ENCODE measurements around the gene RPL29. TPM values are rescaled to one million over a fixed set of nuclear protein-coding genes. Genes with fewer than 3 reads are reported as not detected.
A peak's percentile ranks its signal among the peaks of the same experiment; 100 is the strongest.

RPL29 gene
- total RNA-seq, 2 experiments from 2014 or later, result 1,843 to 1,901 TPM

GRCh38 chr3:51945926-51946705, 49.6 kb downstream of the RPL29 start:
- no peak for ATAC-seq (ENCODE audit: poor library complexity)
- no peak overlapping the region for H3K4me3 Mint-ChIP-seq
- H3K36me3 ChIP-seq (ENCODE audit: insufficient read depth, low read length), result no peaks in the 10 kb centered on the region
- ChIA-PET CTCF (interaction anchor here (0.6 to 2.2 kb wide), 3 partner anchors 28 to 35 kb away, joined by 3 to 8 read pairs (median 4); partner anchors contain the start of genes ABHD14A and ABHD14B), POLR2A (interaction anchor here (0.9 to 1.3 kb wide), 2 partner anchors 28 to 50 kb away, joined by 3 read pairs; partner anchors contain the start of genes ABHD14B and RPL29)
- no peak overlapping the region for H3K27ac Mint-ChIP-seq
- H3K9me3 Mint-ChIP-seq, result no peaks in the 10 kb centered on the region
- no peaks in the 10 kb centered on the region for H3K27me3 ChIP-seq (ENCODE audit: control insufficient read depth in 1 of 2, insufficient read depth in 2 of 2, low read length in 2 of 2)
- H3K27me3 Mint-ChIP-seq, result no peaks in the 10 kb centered on the region
- H3K27ac ChIP-seq (ENCODE audit: low read depth in 1 of 2, low read length in 2 of 2), result no peak overlapping the region
- peaks cover 21% of the 10 kb centered on the region for H3K4me1 ChIP-seq (ENCODE audit: insufficient read depth, low read length)
- no peak for TF ChIP-seq CTCF (IDR thresholded peaks at IDR 0.05)
- intact Hi-C loops (cut with DNase I, micrococcal nuclease), result loop anchor here in 1 of 2 experiments (10.0 kb wide), 1 partner anchor 561 kb away; the partner anchor contains the start of gene MANF
- DNase-seq, result peak in 1 of 14 experiments; percentile 6
- H3K4me1 Mint-ChIP-seq (ENCODE audit: low read depth), result peaks cover 19% of the 10 kb centered on the region
- H3K36me3 Mint-ChIP-seq (ENCODE audit: low read depth), result peaks cover 10% of the 10 kb centered on the region
- no peaks in the 10 kb centered on the region for H3K9me3 ChIP-seq (ENCODE audit: control insufficient read depth in 1 of 2, insufficient read depth in 1 of 2, low read length in 2 of 2)
- H3K4me3 ChIP-seq (ENCODE audit: low read length), result no peak overlapping the region

- TF ChIP-seq CTCF (IDR thresholded peaks at IDR 0.05), result no peak
- ATAC-seq (ENCODE audit: poor library complexity), result no peak
- Histone ChIP-seq H3K4me1 (ENCODE audit: insufficient read depth, low read length) (peaks cover 30% of the 10 kb centered on the region), H3K36me3 (ENCODE audit: insufficient read depth, low read length) (no peaks in the 10 kb centered on the region), H3K27me3 (ENCODE audit: control insufficient read depth in 1 of 2, insufficient read depth in 2 of 2, low read length in 2 of 2) (no peaks in the 10 kb centered on the region), H3K9me3 (ENCODE audit: control insufficient read depth in 1 of 2, insufficient read depth in 1 of 2, low read length in 2 of 2) (no peaks in the 10 kb centered on the region), H3K27ac (ENCODE audit: low read depth in 1 of 2, low read length in 2 of 2) (no peak overlapping the region), H3K4me3 (ENCODE audit: low read length) (no peak overlapping the region)
- Mint-ChIP-seq H3K9me3 (no peaks in the 10 kb centered on the region), H3K27ac (no peak overlapping the region), H3K27me3 (no peaks in the 10 kb centered on the region), H3K4me3 (peak overlapping the region; percentile 7), H3K4me1 (ENCODE audit: low read depth) (peaks cover 28% of the 10 kb centered on the region), H3K36me3 (ENCODE audit: low read depth) (peaks cover 15% of the 10 kb centered on the region)
- ChIA-PET POLR2A (interaction anchor here (0.9 to 1.3 kb wide), 2 partner anchors 29 to 51 kb away, joined by 3 read pairs; partner anchors contain the start of genes ABHD14B and RPL29), CTCF (interaction anchor here (0.6 to 2.2 kb wide), 2 partner anchors 29 to 36 kb away, joined by 4 to 8 read pairs; partner anchors contain the start of genes ABHD14A and ABHD14B)
- intact Hi-C loops (cut with DNase I, micrococcal nuclease), result loop anchor here in 1 of 2 experiments (10.0 kb wide), 1 partner anchor 560 kb away; the partner anchor contains the start of gene MANF
- DNase-seq, result peak in 1 of 14 experiments; percentile 24
These were observed 50.5 kb downstream of the RPL29 start for GRCh38 chr3:51945031-51945840.

GRCh38 chr3:51944451-51945021, 51.2 kb downstream of the RPL29 start:
- TF ChIP-seq CTCF (IDR thresholded peaks at IDR 0.05), result no peak
- intact Hi-C loops (cut with DNase I, micrococcal nuclease), result loop anchor here in 1 of 2 experiments (5.0 to 10.0 kb wide), 2 partner anchors 442 to 560 kb away; partner anchors contain the start of genes DCAF1 and MANF
- Mint-ChIP-seq H3K36me3 (ENCODE audit: low read depth) (peaks cover 15% of the 10 kb centered on the region), H3K4me3 (no peak overlapping the region), H3K27me3 (no peaks in the 10 kb centered on the region), H3K27ac (no peak overlapping the region), H3K9me3 (no peaks in the 10 kb centered on the region), H3K4me1 (ENCODE audit: low read depth) (peaks cover 30% of the 10 kb centered on the region)
- H3K4me1 ChIP-seq (ENCODE audit: insufficient read depth, low read length), result peaks cover 32% of the 10 kb centered on the region
- DNase-seq, result no peak
- H3K4me3 ChIP-seq (ENCODE audit: low read length), result no peak overlapping the region
- ChIA-PET POLR2A (interaction anchor here (1.3 kb wide), 1 partner anchor 29 kb away, joined by 3 read pairs; the partner anchor contains the start of gene ABHD14B), CTCF (interaction anchor here (2.2 kb wide), 1 partner anchor 29 kb away, joined by 8 read pairs; the partner anchor contains the start of genes ABHD14A and ABHD14B)
- H3K9me3 ChIP-seq (ENCODE audit: control insufficient read depth in 1 of 2, insufficient read depth in 1 of 2, low read length in 2 of 2), result no peaks in the 10 kb centered on the region
- H3K27me3 ChIP-seq (ENCODE audit: control insufficient read depth in 1 of 2, insufficient read depth in 2 of 2, low read length in 2 of 2), result no peaks in the 10 kb centered on the region
- H3K27ac ChIP-seq (ENCODE audit: low read depth in 1 of 2, low read length in 2 of 2), result no peak overlapping the region
- no peak for ATAC-seq (ENCODE audit: poor library complexity)
- H3K36me3 ChIP-seq (ENCODE audit: insufficient read depth, low read length), result no peaks in the 10 kb centered on the region

Measured in CD4-positive, alpha-beta T cell (primary cell).